Testis (tissue), 2 donors: ENCODE data around the gene HSD17B8.
"Not testable (repeated sequence)": the region's sequence is repeated elsewhere in the genome, so short reads cannot be mapped to it uniquely, and the experiment has no call there.

Source experiments
- POLR2A ChIP-seq: fragments of 450-650 bp; IDR thresholded peaks from one replicate; pipeline ENCODE4 v1.6.1; 2017; ENCODE audit warnings: antibody characterized with exemption, mild to moderate bottlenecking, moderate library complexity
- TF ChIP-seq, protein P1 (sequence below), 3 experiments: fragments of 450-650 bp in 2 of 3; fragments of 200-600 bp in 1 of 3; sonication (generic) in 1 of 3; IDR thresholded peaks; one replicate each; pipeline ENCODE4 v1.5.1; 2016 to 2019; ENCODE audit warnings: antibody characterized with exemption in 3 of 3, mild to moderate bottlenecking in 2 of 3, moderate library complexity in 1 of 3

DNA sequence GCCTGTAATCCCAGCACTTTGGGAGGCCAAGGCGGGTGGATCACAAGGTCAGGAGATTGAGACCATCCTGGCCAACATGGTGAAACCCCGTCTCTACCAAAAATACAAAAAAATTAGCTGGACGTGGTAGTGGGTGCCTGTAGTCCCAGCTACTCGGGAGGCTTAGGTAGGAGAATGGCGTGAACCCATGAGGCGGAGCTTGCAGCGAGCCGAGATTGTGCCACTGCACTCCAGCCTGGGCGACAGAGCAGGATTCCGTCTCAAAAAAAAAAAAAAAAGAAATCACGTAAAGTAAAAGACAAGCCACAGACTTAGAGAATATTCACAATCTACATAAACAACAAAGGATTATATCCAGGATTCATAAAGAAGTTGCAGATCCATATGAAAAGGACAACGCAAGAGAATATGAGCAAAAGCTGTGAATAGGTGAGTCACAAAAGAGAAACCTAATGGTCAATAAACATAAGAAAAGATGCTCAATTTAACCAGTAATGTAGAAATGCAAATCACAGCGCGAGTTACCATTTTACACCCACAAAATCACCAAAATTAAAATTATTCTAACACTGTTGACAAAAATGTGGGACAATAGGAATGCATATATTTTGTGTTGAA lies 22.2 kb downstream of the HSD17B8 start:
- TF ChIP-seq, protein P1, sequence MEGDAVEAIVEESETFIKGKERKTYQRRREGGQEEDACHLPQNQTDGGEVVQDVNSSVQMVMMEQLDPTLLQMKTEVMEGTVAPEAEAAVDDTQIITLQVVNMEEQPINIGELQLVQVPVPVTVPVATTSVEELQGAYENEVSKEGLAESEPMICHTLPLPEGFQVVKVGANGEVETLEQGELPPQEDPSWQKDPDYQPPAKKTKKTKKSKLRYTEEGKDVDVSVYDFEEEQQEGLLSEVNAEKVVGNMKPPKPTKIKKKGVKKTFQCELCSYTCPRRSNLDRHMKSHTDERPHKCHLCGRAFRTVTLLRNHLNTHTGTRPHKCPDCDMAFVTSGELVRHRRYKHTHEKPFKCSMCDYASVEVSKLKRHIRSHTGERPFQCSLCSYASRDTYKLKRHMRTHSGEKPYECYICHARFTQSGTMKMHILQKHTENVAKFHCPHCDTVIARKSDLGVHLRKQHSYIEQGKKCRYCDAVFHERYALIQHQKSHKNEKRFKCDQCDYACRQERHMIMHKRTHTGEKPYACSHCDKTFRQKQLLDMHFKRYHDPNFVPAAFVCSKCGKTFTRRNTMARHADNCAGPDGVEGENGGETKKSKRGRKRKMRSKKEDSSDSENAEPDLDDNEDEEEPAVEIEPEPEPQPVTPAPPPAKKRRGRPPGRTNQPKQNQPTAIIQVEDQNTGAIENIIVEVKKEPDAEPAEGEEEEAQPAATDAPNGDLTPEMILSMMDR (IDR thresholded peaks at IDR 0.05), result not testable (repeated sequence)
- TF ChIP-seq POLR2A, result not testable (repeated sequence)
